Right lobe of liver (tissue), 6 donors: ENCODE measurements around the gene ACE. TPM values are rescaled to one million over a fixed set of nuclear protein-coding genes. Genes with fewer than 3 reads are reported as not detected.

Source experiments
- ATAC-seq, 4 donors: fragments of 200-7000 bp; cut with Tn5 transposase; one replicate each; pipeline ENCODE4 v1.9.1; 2020; ENCODE audit warnings: mild to moderate bottlenecking in 4 of 4, moderate library complexity in 4 of 4
- DNase-seq, 3 donors: peaks; one replicate each; pipeline ENCODE4 v3.0.0-alpha.2; 2020
- H3K27ac ChIP-seq, 3 donors: fragments of 200-600 bp; one replicate each; pipeline ENCODE4 v1.8.0; 2022
- H3K27me3 ChIP-seq, 2 donors: fragments of 200-600 bp; one replicate each; pipeline ENCODE4 v1.8.0; 2022
- H3K36me3 ChIP-seq, 4 donors: fragments of 200-600 bp; sonication (generic) in 1 of 4; one replicate each; pipeline versions ENCODE4 v1.5.1 to v1.8.0; 2017 to 2022; ENCODE audit warnings: control low read depth in 1 of 4
- H3K4me1 ChIP-seq, 4 donors: fragments of 200-600 bp; sonication (generic) in 1 of 4; one replicate each; pipeline versions ENCODE4 v1.5.1 to v1.8.0; 2017 to 2022; ENCODE audit warnings: control low read depth in 1 of 4
- H3K4me3 ChIP-seq, 3 donors: fragments of 200-600 bp; one replicate each; pipeline ENCODE4 v1.8.0; 2022
- H3K9me3 ChIP-seq, 4 donors: fragments of 200-600 bp; sonication (generic) in 1 of 4; one replicate each; pipeline versions ENCODE4 v1.5.1 to v1.8.0; 2017 to 2022; ENCODE audit warnings: control low read depth in 1 of 4
- CTCF ChIP-seq, 4 donors: fragments of 200-600 bp in 3 of 4; fragments of 450-650 bp in 1 of 4; IDR thresholded peaks; one replicate each; pipeline versions ENCODE4 v1.5.1 to v1.8.0; 2016 to 2022; ENCODE audit warnings: antibody characterized with exemption in 4 of 4, mild to moderate bottlenecking in 2 of 4
- POLR2A ChIP-seq: fragments of 450-650 bp; IDR thresholded peaks from one replicate; pipeline ENCODE4 v1.6.1; 2017; ENCODE audit warnings: antibody characterized with exemption, mild to moderate bottlenecking
- WGBS: methylation state at CpG from one replicate; pipeline ENCODE4 v1.1.6; 2018; ENCODE audit warnings: low coverage, low lambda C conversion rate; ENCODE audit not compliant: insufficient coverage; ENCODE audit errors: missing lambda C conversion rate; 5-methylcytosine and 5-hydroxymethylcytosine counted together
- intact Hi-C, 2 donors: fragments of 100-400 bp; cut with DNase I; formaldehyde crosslinking; loops; one replicate each; pipeline versions ENCODE4 v1.11.2 to v1.14.1; 2022
- total RNA-seq, 6 experiments: library from RNA; depleted of rRNA in 2 of 6; stranded (reverse); fragments of >200 nt in 2 of 6; fragmentation: NEBNext Ultra II Directional in 3 of 6; extraction: Animal tissue kit (Norgen Biotek cat#: 25700) in 3 of 6; gene quantifications; one replicate each; pipeline versions ENCODE4 v1.1.0 to v1.2.4, GENCODE V29; 2016 to 2023
- donor health status: DM: no; HTN: yes; CAD: no.
- donor health status: DM: no; HTN: no; CAD: no.
- donor health status: DM: no; HTN: no; CAD: no.
- donor health status: DM: no; HTN: yes; CAD: no.
- donor health status: DM: no; HTN: yes; CAD: no.

ACE gene
- total RNA-seq, 6 experiments from 2014 or later, result 0.75 to 9.4 (median 5.1) TPM

DNA sequence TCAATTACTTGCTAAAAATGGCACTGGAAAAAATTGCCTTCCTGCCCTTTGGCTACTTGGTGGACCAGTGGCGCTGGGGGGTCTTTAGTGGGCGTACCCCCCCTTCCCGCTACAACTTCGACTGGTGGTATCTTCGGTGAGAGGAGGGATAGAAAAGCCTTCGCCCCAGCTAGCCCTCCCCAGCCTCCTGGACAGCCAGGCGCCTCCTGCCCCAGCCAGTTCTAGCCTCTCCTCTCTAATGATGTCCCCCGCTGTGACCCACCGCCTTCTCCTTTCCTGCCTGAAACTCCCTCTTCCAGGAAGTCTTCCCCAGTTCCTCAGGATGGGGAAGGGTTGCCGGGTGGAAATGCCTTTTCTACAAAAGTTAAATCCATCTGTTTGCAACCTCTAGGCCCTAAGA lies 6.2 kb downstream of the ACE start:
- WGBS, result 62% methylated on average over 10 of the region's 10 CpGs
- Histone ChIP-seq H3K27me3 (peaks cover 0 to 2% of the 10 kb centered on the region in 2 donors), H3K4me3 (no peak overlapping the region), H3K9me3 (no peaks in the 10 kb centered on the region), H3K27ac (no peak overlapping the region), H3K36me3 (no peaks in the 10 kb centered on the region), H3K4me1 (peaks cover 0 to 2% (median 0%) of the 10 kb centered on the region in 4 donors)
- ATAC-seq (no peak), DNase-seq (peak in 1 of 3 donors; percentile 27)
- TF ChIP-seq CTCF (IDR thresholded peaks at IDR 0.05) (no peak), POLR2A (no peak)
- intact Hi-C loops, result no loop called here

DNA sequence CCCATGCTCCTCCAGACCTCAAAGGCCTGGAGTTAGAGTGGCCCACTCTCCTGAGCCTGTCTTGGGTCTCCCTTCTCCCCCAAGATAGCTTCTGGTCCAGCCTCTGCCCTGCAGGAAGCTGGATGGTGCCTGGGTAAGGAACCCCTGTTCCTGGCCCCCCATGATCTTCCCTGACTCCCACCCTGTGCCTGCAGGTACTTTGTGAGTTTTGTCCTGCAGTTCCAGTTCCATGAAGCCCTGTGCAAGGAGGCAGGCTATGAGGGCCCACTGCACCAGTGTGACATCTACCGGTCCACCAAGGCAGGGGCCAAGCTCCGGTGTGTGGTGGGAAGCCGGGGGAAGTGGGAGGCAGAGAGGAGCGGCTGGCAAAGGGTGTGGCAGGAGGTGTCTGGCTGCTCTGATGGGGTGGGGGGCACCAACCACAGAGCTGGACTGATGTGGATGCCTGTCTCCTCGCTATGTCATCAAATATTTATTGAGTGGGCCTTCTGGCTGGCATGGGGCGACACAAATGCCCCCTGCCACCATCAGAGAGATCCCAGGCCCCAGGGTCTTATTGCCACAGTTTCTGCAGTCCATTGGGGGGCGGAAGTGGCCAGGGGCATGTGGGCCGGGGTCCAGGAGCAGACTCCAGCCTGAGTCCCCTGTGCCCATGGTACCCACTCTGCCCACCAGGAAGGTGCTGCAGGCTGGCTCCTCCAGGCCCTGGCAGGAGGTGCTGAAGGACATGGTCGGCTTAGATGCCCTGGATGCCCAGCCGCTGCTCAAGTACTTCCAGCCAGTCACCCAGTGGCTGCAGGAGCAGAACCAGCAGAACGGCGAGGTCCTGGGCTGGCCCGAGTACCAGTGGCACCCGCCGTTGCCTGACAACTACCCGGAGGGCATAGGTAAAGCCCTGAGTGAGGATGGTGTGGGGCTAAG lies 7.1 kb downstream of the ACE start:
- no peaks in the 10 kb centered on the region for H3K9me3 ChIP-seq
- H3K4me3 ChIP-seq, result no peak overlapping the region
- intact Hi-C loops, result no loop called here
- 80% methylated on average over 1 of the region's 16 CpGs for WGBS
- no peaks in the 10 kb centered on the region for H3K36me3 ChIP-seq
- H3K27me3 ChIP-seq, result no peaks in the 10 kb centered on the region
- TF ChIP-seq POLR2A (no peak), CTCF (IDR thresholded peaks at IDR 0.05) (no peak)
- H3K4me1 ChIP-seq, result no peaks in the 10 kb centered on the region
- no peak overlapping the region for H3K27ac ChIP-seq
- ATAC-seq (no peak), DNase-seq (peak in 1 of 3 donors; percentile 22)

- H3K4me1 ChIP-seq, result no peaks in the 10 kb centered on the region
- DNase-seq (no peak), ATAC-seq (no peak)
- WGBS, result 64% methylated on average over 7 of the region's 12 CpGs
- H3K27me3 ChIP-seq, result no peaks in the 10 kb centered on the region
- no peaks in the 10 kb centered on the region for H3K9me3 ChIP-seq
- TF ChIP-seq POLR2A, result no peak
- H3K36me3 ChIP-seq, result no peaks in the 10 kb centered on the region
- intact Hi-C loops, result no loop called here
- H3K27ac ChIP-seq, result no peak overlapping the region
- H3K4me3 ChIP-seq, result no peak overlapping the region
Measured at GRCh38 chr17:63486317-63487013, 9.6 kb downstream of the ACE start.

DNA sequence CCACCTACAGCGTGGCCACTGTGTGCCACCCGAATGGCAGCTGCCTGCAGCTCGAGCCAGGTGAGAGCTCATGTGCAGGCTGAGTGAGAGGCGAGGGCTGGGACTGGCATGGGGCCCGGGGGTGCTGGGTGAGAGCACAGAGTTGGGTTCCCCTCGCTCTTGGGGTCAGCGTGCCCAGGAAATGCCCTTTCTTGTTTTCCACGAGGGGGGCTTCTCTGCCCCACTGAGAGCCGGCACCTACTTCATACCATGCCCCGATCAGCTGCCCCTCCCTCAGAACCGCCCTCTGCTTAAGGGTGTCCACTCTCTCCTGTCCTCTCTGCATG lies 10.1 kb downstream of the ACE start:
- intact Hi-C loops, result no loop called here
- Histone ChIP-seq H3K36me3 (no peaks in the 10 kb centered on the region), H3K4me1 (no peaks in the 10 kb centered on the region), H3K4me3 (no peak overlapping the region), H3K27ac (no peak overlapping the region), H3K9me3 (no peaks in the 10 kb centered on the region), H3K27me3 (no peaks in the 10 kb centered on the region)
- WGBS, result 76% methylated on average over 4 of the region's 11 CpGs
- TF ChIP-seq CTCF (IDR thresholded peaks at IDR 0.05) (no peak), POLR2A (no peak)
- DNase-seq (no peak), ATAC-seq (no peak)

DNA sequence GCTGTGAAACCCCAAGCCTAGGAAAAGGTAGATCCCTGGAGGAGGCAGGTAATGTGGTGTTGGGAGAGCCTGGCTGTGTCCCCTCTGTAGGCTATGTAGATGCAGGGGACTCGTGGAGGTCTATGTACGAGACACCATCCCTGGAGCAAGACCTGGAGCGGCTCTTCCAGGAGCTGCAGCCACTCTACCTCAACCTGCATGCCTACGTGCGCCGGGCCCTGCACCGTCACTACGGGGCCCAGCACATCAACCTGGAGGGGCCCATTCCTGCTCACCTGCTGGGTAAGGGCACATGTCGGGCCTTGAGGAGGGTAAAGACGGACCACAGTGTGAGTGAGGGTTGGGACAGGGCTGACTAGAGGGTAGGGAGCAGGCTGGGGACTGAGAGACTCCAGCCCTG lies 12.0 kb downstream of the ACE start:
- TF ChIP-seq POLR2A (no peak), CTCF (IDR thresholded peaks at IDR 0.05) (no peak)
- no peaks in the 10 kb centered on the region for H3K9me3 ChIP-seq
- ATAC-seq (no peak), DNase-seq (no peak)
- H3K27me3 ChIP-seq, result no peaks in the 10 kb centered on the region
- no peaks in the 10 kb centered on the region for H3K4me1 ChIP-seq
- WGBS, result 86% methylated on average over 3 of the region's 10 CpGs
- intact Hi-C loops, result no loop called here
- no peak overlapping the region for H3K27ac ChIP-seq
- no peaks in the 10 kb centered on the region for H3K36me3 ChIP-seq
- no peak overlapping the region for H3K4me3 ChIP-seq
